Astrocyte (in vitro differentiated cells and primary cell): ENCODE measurements around the gene ZBTB7B. TPM values are rescaled to one million over a fixed set of nuclear protein-coding genes. Genes with fewer than 3 reads are reported as not detected.

Experiments used
- DNase-seq: peaks from one replicate; pipeline ENCODE4 v3.0.0-alpha.2; 2010; ENCODE audit warnings: low read depth
- FAIRE-seq: peaks from 2 replicates; lab custom pipeline; 2011; peaks lifted over from hg19 to GRCh38; lab: Jason Lieb, UNC
- H2AFZ ChIP-seq: 2 replicates; pipeline ENCODE4 v1.6.0; 2012; ENCODE audit warnings: low read depth, low read length, inconsistent platforms
- H3K27ac ChIP-seq: 2 replicates; pipeline ENCODE4 v1.5.1; 2011; ENCODE audit warnings: low read depth, low read length, inconsistent platforms
- H3K27me3 ChIP-seq: 2 replicates; pipeline ENCODE4 v1.6.0; 2011; ENCODE audit warnings: low read length, inconsistent platforms; ENCODE audit not compliant: insufficient read depth
- H3K36me3 ChIP-seq: 2 replicates; pipeline ENCODE4 v1.5.1; 2011; ENCODE audit warnings: low read length, inconsistent platforms; ENCODE audit not compliant: insufficient read depth
- H3K4me1 ChIP-seq: 2 replicates; pipeline ENCODE4 v1.5.1; 2011; ENCODE audit warnings: low read length, inconsistent platforms; ENCODE audit not compliant: insufficient read depth
- H3K4me2 ChIP-seq: 2 replicates; pipeline ENCODE4 v1.6.0; 2012; ENCODE audit warnings: low read length, inconsistent platforms
- H3K4me3 ChIP-seq: 2 replicates; pipeline ENCODE4 v1.5.1; 2011; ENCODE audit warnings: low read depth, mild to moderate bottlenecking, low read length, inconsistent platforms; ENCODE audit not compliant: insufficient read depth
- H3K79me2 ChIP-seq: 2 replicates; pipeline ENCODE4 v1.6.0; 2012; ENCODE audit warnings: mild to moderate bottlenecking, low read length, inconsistent platforms; ENCODE audit not compliant: insufficient read depth
- H3K9ac ChIP-seq: 2 replicates; pipeline ENCODE4 v1.6.0; 2012; ENCODE audit warnings: mild to moderate bottlenecking, low read length, inconsistent platforms
- H3K9me3 ChIP-seq: 2 replicates; pipeline ENCODE4 v1.5.1; 2012; ENCODE audit warnings: low read depth, mild to moderate bottlenecking, low read length, inconsistent platforms; ENCODE audit not compliant: insufficient read depth
- H4K20me1 ChIP-seq: 2 replicates; pipeline ENCODE4 v1.6.0; 2012; ENCODE audit warnings: low read length, inconsistent platforms; ENCODE audit not compliant: insufficient read depth
- H3K27ac Mint-ChIP-seq: one replicate; pipeline ENCODE4 v1.8.0; 2021; ENCODE audit warnings: mild to moderate bottlenecking, mixed read lengths; ENCODE audit not compliant: unreplicated experiment
- H3K27me3 Mint-ChIP-seq: one replicate; pipeline ENCODE4 v1.8.0; 2021; ENCODE audit warnings: low read depth, mixed read lengths; ENCODE audit not compliant: unreplicated experiment
- H3K36me3 Mint-ChIP-seq: one replicate; pipeline ENCODE4 v1.8.0; 2021; ENCODE audit warnings: low read depth, mixed read lengths; ENCODE audit not compliant: unreplicated experiment
- H3K4me1 Mint-ChIP-seq: one replicate; pipeline ENCODE4 v1.8.0; 2021; ENCODE audit warnings: low read depth, mixed read lengths; ENCODE audit not compliant: unreplicated experiment
- H3K4me3 Mint-ChIP-seq: one replicate; pipeline ENCODE4 v1.8.0; 2021; ENCODE audit warnings: mild to moderate bottlenecking, moderate library complexity, mixed read lengths; ENCODE audit not compliant: unreplicated experiment
- H3K9me3 Mint-ChIP-seq: one replicate; pipeline ENCODE4 v1.8.0; 2021; ENCODE audit warnings: mild to moderate bottlenecking, mixed read lengths; ENCODE audit not compliant: unreplicated experiment
- EZH2 ChIP-seq: IDR thresholded peaks from 2 replicates; pipeline ENCODE4 v1.6.1; 2012; ENCODE audit warnings: mild to moderate bottlenecking, low read length, inconsistent platforms; ENCODE audit not compliant: insufficient read depth
- total RNA-seq: library from RNA; stranded (reverse); gene quantifications from 2 replicates; pipeline ENCODE4 v1.2.1, GENCODE V29; 2021
- TF ChIP-seq, protein P1 (sequence below): IDR thresholded peaks from 2 replicates; pipeline ENCODE4 v1.5.1; 2011; ENCODE audit warnings: low read depth, mild to moderate bottlenecking, inconsistent platforms, low read length, moderate library complexity; ENCODE audit not compliant: insufficient read depth

The ZBTB7B gene
- total RNA-seq, 1 donor from 2014 or later = 46.1 TPM

DNA sequence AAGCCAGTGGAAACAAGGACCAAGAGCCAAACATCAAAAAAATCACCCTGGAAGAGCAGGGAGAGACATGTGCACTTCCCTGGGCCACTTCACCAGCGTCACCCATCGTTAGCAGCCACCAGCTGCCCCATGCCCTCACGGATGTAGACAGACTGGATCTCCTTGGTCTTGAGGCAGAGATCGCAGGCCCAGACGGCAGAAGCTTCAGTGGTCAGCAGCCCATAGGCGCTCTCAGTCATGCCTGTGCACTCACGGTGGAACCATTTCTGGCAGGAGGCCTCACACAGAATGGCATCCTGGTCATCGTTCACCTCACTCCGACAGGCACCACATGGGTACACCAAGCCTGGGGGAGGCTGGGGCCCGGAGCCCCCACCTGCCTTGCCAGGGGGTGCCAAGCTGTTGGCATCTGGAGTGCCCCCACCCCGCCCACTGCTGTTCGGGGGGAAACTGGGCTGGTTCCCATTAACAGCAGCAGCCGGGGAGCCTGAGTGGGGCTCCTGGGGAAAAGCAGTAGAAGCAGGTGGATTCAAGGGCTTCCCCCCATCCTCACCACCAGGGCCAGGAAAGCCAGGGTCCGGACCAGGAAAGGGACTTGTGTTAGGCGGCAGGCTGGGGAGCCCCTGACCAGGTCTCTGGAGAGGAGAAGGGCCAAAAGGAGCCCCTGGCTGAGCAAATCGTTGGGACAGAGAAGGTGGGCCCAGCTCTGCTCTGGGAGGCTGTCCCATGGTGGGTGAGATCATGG lies 43.7 kb upstream of the ZBTB7B start:
- peaks cover 21% of the 10 kb centered on the region for H4K20me1 ChIP-seq
- peaks cover 32% of the 10 kb centered on the region for H3K79me2 ChIP-seq
- FAIRE-seq (no peak), DNase-seq (no peak)
- Mint-ChIP-seq H3K36me3 (peaks cover 9% of the 10 kb centered on the region), H3K27me3 (no peaks in the 10 kb centered on the region), H3K9me3 (no peaks in the 10 kb centered on the region), H3K27ac (peak overlapping the region; percentile 81), H3K4me1 (peaks cover 36% of the 10 kb centered on the region), H3K4me3 (peak overlapping the region; percentile 42)
- H3K9ac ChIP-seq = no peak overlapping the region
- no peak overlapping the region for H3K4me3 ChIP-seq
- no peaks in the 10 kb centered on the region for H3K27me3 ChIP-seq
- H3K4me2 ChIP-seq = no peak overlapping the region
- no peak overlapping the region for H2AFZ ChIP-seq
- no peak for TF ChIP-seq EZH2
- H3K36me3 ChIP-seq = peaks cover 7% of the 10 kb centered on the region
- H3K9me3 ChIP-seq = no peaks in the 10 kb centered on the region
- peaks cover 45% of the 10 kb centered on the region for H3K4me1 ChIP-seq
- H3K27ac ChIP-seq = no peak overlapping the region

DNA sequence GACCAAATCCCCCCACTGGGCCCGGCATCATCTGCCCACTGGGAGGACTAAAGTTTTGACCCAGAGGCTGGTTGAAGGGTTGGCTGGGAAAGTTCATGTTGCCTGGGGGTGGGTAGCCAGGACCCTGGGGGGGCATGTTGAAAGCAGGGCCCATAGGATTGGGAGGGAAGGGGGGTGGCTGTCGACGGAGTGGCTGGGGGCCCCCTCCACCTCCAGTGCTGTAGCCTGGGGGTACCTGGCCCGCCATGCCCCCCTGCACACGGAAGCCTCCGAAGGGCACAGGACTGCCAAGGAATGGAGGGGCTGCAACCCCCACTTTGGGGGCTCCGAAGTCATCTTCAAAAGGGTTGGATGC lies 43.2 kb upstream of the ZBTB7B start:
- H3K27ac ChIP-seq = no peak overlapping the region
- no peak overlapping the region for H3K4me2 ChIP-seq
- Mint-ChIP-seq H3K36me3 (peaks cover 11% of the 10 kb centered on the region), H3K9me3 (no peaks in the 10 kb centered on the region), H3K27ac (no peak overlapping the region), H3K27me3 (no peaks in the 10 kb centered on the region), H3K4me3 (peak overlapping the region; percentile 60), H3K4me1 (peaks cover 32% of the 10 kb centered on the region)
- H3K36me3 ChIP-seq = peaks cover 11% of the 10 kb centered on the region
- no peak for DNase-seq
- H3K4me3 ChIP-seq = no peak overlapping the region
- peaks cover 33% of the 10 kb centered on the region for H3K79me2 ChIP-seq
- peaks cover 21% of the 10 kb centered on the region for H4K20me1 ChIP-seq
- no peak for FAIRE-seq
- TF ChIP-seq EZH2 = no peak
- TF ChIP-seq, protein P1, sequence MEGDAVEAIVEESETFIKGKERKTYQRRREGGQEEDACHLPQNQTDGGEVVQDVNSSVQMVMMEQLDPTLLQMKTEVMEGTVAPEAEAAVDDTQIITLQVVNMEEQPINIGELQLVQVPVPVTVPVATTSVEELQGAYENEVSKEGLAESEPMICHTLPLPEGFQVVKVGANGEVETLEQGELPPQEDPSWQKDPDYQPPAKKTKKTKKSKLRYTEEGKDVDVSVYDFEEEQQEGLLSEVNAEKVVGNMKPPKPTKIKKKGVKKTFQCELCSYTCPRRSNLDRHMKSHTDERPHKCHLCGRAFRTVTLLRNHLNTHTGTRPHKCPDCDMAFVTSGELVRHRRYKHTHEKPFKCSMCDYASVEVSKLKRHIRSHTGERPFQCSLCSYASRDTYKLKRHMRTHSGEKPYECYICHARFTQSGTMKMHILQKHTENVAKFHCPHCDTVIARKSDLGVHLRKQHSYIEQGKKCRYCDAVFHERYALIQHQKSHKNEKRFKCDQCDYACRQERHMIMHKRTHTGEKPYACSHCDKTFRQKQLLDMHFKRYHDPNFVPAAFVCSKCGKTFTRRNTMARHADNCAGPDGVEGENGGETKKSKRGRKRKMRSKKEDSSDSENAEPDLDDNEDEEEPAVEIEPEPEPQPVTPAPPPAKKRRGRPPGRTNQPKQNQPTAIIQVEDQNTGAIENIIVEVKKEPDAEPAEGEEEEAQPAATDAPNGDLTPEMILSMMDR = no peak
- no peaks in the 10 kb centered on the region for H3K27me3 ChIP-seq
- H3K4me1 ChIP-seq = peaks cover 46% of the 10 kb centered on the region
- no peaks in the 10 kb centered on the region for H3K9me3 ChIP-seq
- no peak overlapping the region for H3K9ac ChIP-seq
- no peak overlapping the region for H2AFZ ChIP-seq

DNA sequence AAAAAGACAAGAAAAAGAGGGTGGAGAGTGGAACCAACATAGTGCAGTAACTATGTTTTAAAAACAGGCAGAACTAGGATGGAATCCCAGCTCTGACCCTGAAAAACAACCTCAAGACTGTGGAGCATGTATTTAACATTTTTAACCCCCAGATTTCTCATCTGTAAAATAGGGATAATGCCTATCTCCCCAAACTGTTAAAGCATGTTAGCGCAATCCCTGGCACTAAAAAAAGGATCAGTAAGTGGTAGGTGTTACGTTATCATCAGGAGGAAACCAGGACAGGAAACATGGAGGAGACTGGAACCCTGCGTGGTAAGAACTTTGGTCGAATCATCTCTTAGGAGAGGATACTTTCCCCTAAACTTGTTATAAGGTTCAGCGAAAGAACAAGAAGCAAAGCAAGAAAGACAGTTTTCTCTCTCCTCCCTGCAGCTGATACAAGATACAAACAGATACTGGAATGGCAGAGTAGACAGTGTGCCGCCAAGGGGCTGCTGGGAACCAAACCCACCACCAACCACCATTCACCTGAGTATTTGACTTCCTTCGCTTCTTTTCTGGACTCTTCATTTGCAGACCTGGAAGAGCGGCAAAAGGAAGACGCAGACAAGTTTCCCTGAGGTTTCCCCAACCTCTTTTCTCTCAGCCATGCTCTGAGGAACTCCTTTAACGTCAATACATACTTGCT lies 42.0 kb upstream of the ZBTB7B start:
- Histone ChIP-seq H3K27me3 (no peaks in the 10 kb centered on the region), H3K9ac (peak overlapping the region; percentile 91), H3K4me1 (peaks cover 35% of the 10 kb centered on the region), H3K79me2 (peaks cover 37% of the 10 kb centered on the region), H3K9me3 (no peaks in the 10 kb centered on the region), H3K4me2 (peak overlapping the region; percentile 87), H2AFZ (no peak overlapping the region), H3K36me3 (peaks cover 21% of the 10 kb centered on the region), H3K4me3 (peak overlapping the region; percentile 75), H3K27ac (no peak overlapping the region), H4K20me1 (peaks cover 26% of the 10 kb centered on the region)
- DNase-seq (no peak), FAIRE-seq (no peak)
- H3K27me3 Mint-ChIP-seq = no peaks in the 10 kb centered on the region
- H3K36me3 Mint-ChIP-seq = peaks cover 17% of the 10 kb centered on the region
- H3K9me3 Mint-ChIP-seq = no peaks in the 10 kb centered on the region
- H3K27ac Mint-ChIP-seq = peak overlapping the region; percentile 41
- H3K4me3 Mint-ChIP-seq = peak overlapping the region; percentile 92
- peaks cover 27% of the 10 kb centered on the region for H3K4me1 Mint-ChIP-seq
- TF ChIP-seq, protein P1 = no peak
- no peak for TF ChIP-seq EZH2
